K562 (cell line): ENCODE results near the gene PRKG1. TPM values are rescaled to one million over a fixed set of nuclear protein-coding genes. Genes with fewer than 3 reads are reported as not detected.

Source experiments
- ATAC-seq: fragments of 200-7000 bp; cut with Tn5 transposase; 3 replicates; pipeline ENCODE4 v1.9.1; 2020; ENCODE audit warnings: moderate library complexity
- BruUV-seq: library from RNA; stranded (reverse); fragments of 400-500 nt; replicated peaks from 2 replicates; lab custom pipeline; 2021; lab: Mats Ljungman, UMichigan
- CTCF ChIA-PET: fragments of 300-600 bp; formaldehyde crosslinking; extraction: SDS; loops from one replicate; lab custom pipeline; 2021; ENCODE audit warnings: low intra/inter-chr PET ratio; lab: Yijun Ruan, JAX
- POLR2A ChIA-PET: fragments of 300-600, 350-650 bp; sonication (Branson Sonifier 250); formaldehyde crosslinking; extraction: SDS; loops from one replicate; lab custom pipeline; 2021; ENCODE audit warnings: antibody characterized with exemption, inconsistent platforms; lab: Yijun Ruan, JAX
- DNase-seq, 4 experiments: peaks; one replicate each; pipeline versions ENCODE4 v3.0.0 to v3.0.0-alpha.2; 2011 to 2018; ENCODE audit warnings: low spot score in 3 of 4, mixed read lengths in 3 of 4; ENCODE audit errors: extremely low read depth in 1 of 4
- FAIRE-seq: peaks from 2 replicates; lab custom pipeline; 2011; peaks lifted over from hg19 to GRCh38; lab: Jason Lieb, UNC
- H2AFZ ChIP-seq: 2 replicates; pipeline ENCODE4 v1.6.0; 2011; ENCODE audit warnings: low read depth, low read length, control low read depth, inconsistent platforms
- H3K27ac ChIP-seq: fragments of 200-600 bp; 3 replicates; pipeline ENCODE4 v1.8.0; 2011; ENCODE audit warnings: low read depth, mild to moderate bottlenecking, control low read depth, inconsistent platforms, low read length, moderate library complexity, mixed read lengths; ENCODE audit errors: extremely low read depth
- H3K27me3 ChIP-seq, 2 experiments: fragments of 300-600 bp in 1 of 2; 2 replicates in 1 of 2; 3 replicates in 1 of 2; pipeline versions ENCODE4 v1.6.0 to v1.8.0; 2011; ENCODE audit warnings: inconsistent platforms in 2 of 2, low read length in 2 of 2, mild to moderate bottlenecking in 1 of 2, mixed read lengths in 1 of 2, moderate library complexity in 1 of 2; ENCODE audit not compliant: control insufficient read depth in 2 of 2, insufficient read depth in 2 of 2
- H3K36me3 ChIP-seq: fragments of 300-600 bp; 3 replicates; pipeline ENCODE4 v1.8.0; 2011; ENCODE audit warnings: mild to moderate bottlenecking, low read length, inconsistent platforms; ENCODE audit not compliant: control insufficient read depth, insufficient read depth
- H3K4me1 ChIP-seq, 2 experiments: fragments of 200-600 bp in 1 of 2; replicated peaks in 1 of 2; 2 replicates in 1 of 2; 3 replicates in 1 of 2; pipeline versions ENCODE4 v1.5.1 to v1.8.0; 2011; ENCODE audit warnings: inconsistent platforms in 2 of 2, low read length in 2 of 2, mild to moderate bottlenecking in 1 of 2, mixed read lengths in 1 of 2, moderate library complexity in 1 of 2; ENCODE audit not compliant: control insufficient read depth in 2 of 2, insufficient read depth in 2 of 2
- H3K4me2 ChIP-seq: 2 replicates; pipeline ENCODE4 v1.6.1; 2011; ENCODE audit warnings: low read length, control low read depth, inconsistent platforms, mixed read lengths; ENCODE audit not compliant: insufficient read depth
- H3K4me3 ChIP-seq: fragments of 200-600 bp; sonication (generic), shearing (Covaris generic); 2 replicates; pipeline ENCODE4 v1.5.1; 2016; ENCODE audit warnings: control low read depth, inconsistent platforms
- H3K79me2 ChIP-seq: fragments of 200-600 bp; 3 replicates; pipeline ENCODE4 v1.8.0; 2011; ENCODE audit warnings: low read length, inconsistent platforms; ENCODE audit not compliant: control insufficient read depth, insufficient read depth
- H3K9ac ChIP-seq, 2 experiments: 2 replicates each; pipeline versions ENCODE4 v1.6.0 to v1.6.1; 2011; ENCODE audit warnings: low read depth in 2 of 2, low read length in 2 of 2, control low read depth in 1 of 2, inconsistent platforms in 1 of 2, mild to moderate bottlenecking in 1 of 2, mixed read lengths in 1 of 2; ENCODE audit not compliant: insufficient read depth in 1 of 2
- H3K9me1 ChIP-seq: one replicate; pipeline ENCODE4 v1.6.0; 2011; ENCODE audit warnings: inconsistent platforms, mild to moderate bottlenecking, low read length, moderate library complexity; ENCODE audit not compliant: control insufficient read depth, insufficient read depth
- H3K9me3 ChIP-seq: replicated peaks from 2 replicates; pipeline ENCODE4 v1.5.1; 2011; ENCODE audit warnings: low read depth, low read length, inconsistent platforms; ENCODE audit not compliant: control insufficient read depth, insufficient read depth
- H4K20me1 ChIP-seq: replicated peaks from 2 replicates; pipeline ENCODE4 v1.6.1; 2011; ENCODE audit warnings: low read length, inconsistent platforms, mixed read lengths; ENCODE audit not compliant: control insufficient read depth, insufficient read depth
- BRD9 ChIP-seq: fragments of 450-650 bp; IDR thresholded peaks from 2 replicates; pipeline ENCODE4 v1.6.1; 2018; ENCODE audit warnings: low read depth; ENCODE audit not compliant: partially characterized antibody
- CHD1 ChIP-seq: fragments of 200-600 bp; sonication (generic); IDR thresholded peaks from one replicate; pipeline ENCODE4 v1.6.1; 2012; ENCODE audit warnings: mild to moderate bottlenecking, moderate library complexity, low read length, inconsistent platforms
- EHMT2 ChIP-seq: fragments of 450-650 bp; IDR thresholded peaks from 2 replicates; pipeline ENCODE4 v1.6.1; 2018; ENCODE audit warnings: antibody characterized with exemption
- KLF1 ChIP-seq: fragments of 450-650 bp; IDR thresholded peaks from 2 replicates; pipeline ENCODE4 v1.6.1; 2016; ENCODE audit warnings: missing genetic modification characterization, missing compliant biosample characterization
- MEIS2 ChIP-seq: fragments of 450-650 bp; IDR thresholded peaks from 2 replicates; pipeline ENCODE4 v1.6.1; 2014; ENCODE audit warnings: mild to moderate bottlenecking; ENCODE audit not compliant: partially characterized antibody
- RAD21 ChIP-seq, 2 experiments: fragments of 250-450 bp in 1 of 2; fragments of 450-650 bp in 1 of 2; sonication (Bioruptor Pico) in 1 of 2; formaldehyde crosslinking in 1 of 2; IDR thresholded peaks in 1 of 2; conservative IDR thresholded peaks in 1 of 2; 2 replicates each; pipeline versions ENCODE4 v1.4.0 to v1.8.0; 2020 to 2022; ENCODE audit warnings: mild to moderate bottlenecking in 2 of 2, moderate library complexity in 1 of 2
- RFX5 ChIP-seq: IDR thresholded peaks from 2 replicates; pipeline ENCODE4 v1.6.1; 2011; ENCODE audit warnings: low read depth, mild to moderate bottlenecking, improper control_type of control experiment, low read length
- SNAPC5 ChIP-seq: fragments of 250-450 bp; sonication (Bioruptor Pico); IDR thresholded peaks from 2 replicates; pipeline ENCODE4 v1.8.0; 2021; ENCODE audit warnings: moderate library complexity, mild to moderate bottlenecking, inconsistent platforms
- TAF1 ChIP-seq: IDR thresholded peaks from 2 replicates; pipeline ENCODE4 v1.6.1; 2011; ENCODE audit warnings: mild to moderate bottlenecking, low read length, moderate library complexity; ENCODE audit not compliant: insufficient read depth, control insufficient read depth, severe bottlenecking; ENCODE audit errors: extremely low read depth
- ZBTB43 ChIP-seq: sonication (generic); formaldehyde crosslinking; IDR thresholded peaks from 2 replicates; pipeline ENCODE4 v1.8.0; 2023; ENCODE audit warnings: mild to moderate bottlenecking, missing genetic modification reagents
- ZBTB9 ChIP-seq: fragments of 450-650 bp; formaldehyde crosslinking; IDR thresholded peaks from 2 replicates; pipeline ENCODE4 v1.4.0; 2020; ENCODE audit warnings: mild to moderate bottlenecking, moderate library complexity
- ZNF140 ChIP-seq: fragments of 250-450 bp; sonication (Bioruptor Pico); IDR thresholded peaks from 2 replicates; pipeline ENCODE4 v1.8.0; 2021; ENCODE audit warnings: moderate library complexity, mild to moderate bottlenecking, inconsistent platforms
- ZNF431 ChIP-seq: sonication (generic); formaldehyde crosslinking; IDR thresholded peaks from 2 replicates; pipeline ENCODE4 v1.8.0; 2022; ENCODE audit warnings: mild to moderate bottlenecking, missing genetic modification reagents
- ZNF445 ChIP-seq: fragments of 250-450 bp; sonication (Bioruptor Pico); IDR thresholded peaks from 2 replicates; pipeline ENCODE4 v1.4.0; 2020; ENCODE audit warnings: low read depth, mild to moderate bottlenecking, moderate library complexity
- ZNF518B ChIP-seq: fragments of 250-450 bp; sonication (Bioruptor Pico); IDR thresholded peaks from 2 replicates; pipeline ENCODE4 v1.5.0; 2021; ENCODE audit warnings: mild to moderate bottlenecking, moderate library complexity
- WGBS: fragments of 100-300 bp; shearing (Covaris generic); methylation state at CpG from one replicate; pipeline ENCODE4 v1.1.6; 2016; ENCODE audit warnings: low coverage, mixed read lengths; ENCODE audit not compliant: insufficient coverage; ENCODE audit errors: missing lambda C conversion rate; 5-methylcytosine and 5-hydroxymethylcytosine counted together
- in situ Hi-C: fragments of 300-500 bp; cut with MboI; formaldehyde crosslinking; loops from 4 replicates; pipeline ENCODE4 v1.15.0; 2018; ENCODE audit warnings: inconsistent platforms, mixed read lengths
- intact Hi-C: fragments of 100-400 bp; cut with micrococcal nuclease; formaldehyde crosslinking; loops from 2 replicates; pipeline ENCODE4 v1.14.2; 2022
- polyA plus RNA-seq, 8 experiments: library from polyadenylated mRNA; depleted of rRNA in 4 of 8; stranded (reverse) in 5 of 8; unstranded in 3 of 8; fragments of >200 nt; fragmentation: Nextera tagmentation in 2 of 8; fragmentation: Illumina TruSeq in 1 of 8; extraction: Ambion mirVana in 2 of 8; extraction: Trizol in 1 of 8; gene quantifications; 2 replicates each; pipeline versions ENCODE4 v1.2.1 to v1.2.3, GENCODE V29; 2011 to 2014; ENCODE audit warnings: inconsistent platforms in 1 of 8, missing spikeins in 1 of 8
- total RNA-seq, 7 experiments: library from RNA; depleted of rRNA in 6 of 7; stranded (reverse); fragments of >200 nt in 6 of 7; fragmentation: Illumina TruSeq in 2 of 7; extraction: Trizol in 2 of 7; gene quantifications; 2 replicates each; pipeline versions ENCODE4 v1.2.1 to v1.2.3, GENCODE V29; 2011 to 2021; ENCODE audit warnings: low replicate concordance in 1 of 7

Gene PRKG1
- total and polyA plus RNA-seq, 9 of the 15 experiments (the other 6 are each of a cell fraction or from before 2014, with no cell fraction given) = 0.22 TPM; not detected in 8

- TF ChIP-seq CHD1 (no peak), RAD21 (CRISPR knock-in tag; conservative IDR thresholded peaks at IDR 0.05 in 1 of 2, IDR thresholded peaks at IDR 0.05 in 1 of 2) (no peak), BRD9 (no peak), SNAPC5 (no peak), RFX5 (no peak), ZNF518B (CRISPR knock-in tag) (no peak), ZNF140 (no peak), ZNF445 (CRISPR knock-in tag) (no peak)
These were observed 814.0 kb downstream of the PRKG1 start (continued) for GRCh38 chr10:51888263-51888662.

- Histone ChIP-seq H3K36me3 (no peaks in the 10 kb centered on the region), H3K4me1 (no peaks in the 10 kb centered on the region), H3K9ac (no peak overlapping the region), H3K4me3 (no peak overlapping the region), H2AFZ (no peak overlapping the region), H3K79me2 (no peaks in the 10 kb centered on the region), H3K9me1 (no peaks in the 10 kb centered on the region), H3K27ac (no peak overlapping the region), H3K4me2 (no peak overlapping the region), H3K9me3 (no peaks in the 10 kb centered on the region), H4K20me1 (no peaks in the 10 kb centered on the region), H3K27me3 (no peaks in the 10 kb centered on the region)
- intact Hi-C loops (no loop called here), in situ Hi-C loops (no loop called here)
- no peak for ATAC-seq
- WGBS = 0% methylated on average over 1 of the region's 1 CpG
- POLR2A ChIA-PET = no interaction called here
- CTCF ChIA-PET = no interaction called here
- FAIRE-seq = no peak
- BruUV-seq = no TSS peak
- DNase-seq = no peak
- TF ChIP-seq ZNF431 (CRISPR knock-in tag) (no peak), KLF1 (tag) (no peak), ZBTB43 (CRISPR knock-in tag) (no peak), MEIS2 (no peak), TAF1 (no peak), ZBTB9 (no peak), EHMT2 (no peak)
These were observed 818.0 kb downstream of the PRKG1 start for GRCh38 chr10:51892313-51892712.
